K562 (cell line): ENCODE measurements around the gene PLPP4. TPM values are rescaled to one million over a fixed set of nuclear protein-coding genes. Genes with fewer than 3 reads are reported as not detected.

Experiments
- ATAC-seq: fragments of 200-7000 bp; cut with Tn5 transposase; 3 replicates; pipeline ENCODE4 v1.9.1; 2020; ENCODE audit warnings: moderate library complexity
- BruUV-seq: library from RNA; stranded (reverse); fragments of 400-500 nt; replicated peaks from 2 replicates; lab custom pipeline; 2021; lab: Mats Ljungman, UMichigan
- CTCF ChIA-PET: fragments of 300-600 bp; formaldehyde crosslinking; extraction: SDS; loops from one replicate; lab custom pipeline; 2021; ENCODE audit warnings: low intra/inter-chr PET ratio; lab: Yijun Ruan, JAX
- POLR2A ChIA-PET: fragments of 300-600, 350-650 bp; sonication (Branson Sonifier 250); formaldehyde crosslinking; extraction: SDS; loops from one replicate; lab custom pipeline; 2021; ENCODE audit warnings: antibody characterized with exemption, inconsistent platforms; lab: Yijun Ruan, JAX
- DNase-seq, 4 experiments: peaks; one replicate each; pipeline versions ENCODE4 v3.0.0 to v3.0.0-alpha.2; 2011 to 2018; ENCODE audit warnings: low spot score in 3 of 4, mixed read lengths in 3 of 4; ENCODE audit errors: extremely low read depth in 1 of 4
- FAIRE-seq: peaks from 2 replicates; lab custom pipeline; 2011; peaks lifted over from hg19 to GRCh38; lab: Jason Lieb, UNC
- H2AFZ ChIP-seq: 2 replicates; pipeline ENCODE4 v1.6.0; 2011; ENCODE audit warnings: low read depth, low read length, control low read depth, inconsistent platforms
- H3K27ac ChIP-seq: fragments of 200-600 bp; 3 replicates; pipeline ENCODE4 v1.8.0; 2011; ENCODE audit warnings: low read depth, mild to moderate bottlenecking, control low read depth, inconsistent platforms, low read length, moderate library complexity, mixed read lengths; ENCODE audit errors: extremely low read depth
- H3K27me3 ChIP-seq, 2 experiments: fragments of 300-600 bp in 1 of 2; 2 replicates in 1 of 2; 3 replicates in 1 of 2; pipeline versions ENCODE4 v1.6.0 to v1.8.0; 2011; ENCODE audit warnings: inconsistent platforms in 2 of 2, low read length in 2 of 2, mild to moderate bottlenecking in 1 of 2, mixed read lengths in 1 of 2, moderate library complexity in 1 of 2; ENCODE audit not compliant: control insufficient read depth in 2 of 2, insufficient read depth in 2 of 2
- H3K36me3 ChIP-seq: fragments of 300-600 bp; 3 replicates; pipeline ENCODE4 v1.8.0; 2011; ENCODE audit warnings: mild to moderate bottlenecking, low read length, inconsistent platforms; ENCODE audit not compliant: control insufficient read depth, insufficient read depth
- H3K4me1 ChIP-seq, 2 experiments: fragments of 200-600 bp in 1 of 2; replicated peaks in 1 of 2; 2 replicates in 1 of 2; 3 replicates in 1 of 2; pipeline versions ENCODE4 v1.5.1 to v1.8.0; 2011; ENCODE audit warnings: inconsistent platforms in 2 of 2, low read length in 2 of 2, mild to moderate bottlenecking in 1 of 2, mixed read lengths in 1 of 2, moderate library complexity in 1 of 2; ENCODE audit not compliant: control insufficient read depth in 2 of 2, insufficient read depth in 2 of 2
- H3K4me2 ChIP-seq: 2 replicates; pipeline ENCODE4 v1.6.1; 2011; ENCODE audit warnings: low read length, control low read depth, inconsistent platforms, mixed read lengths; ENCODE audit not compliant: insufficient read depth
- H3K4me3 ChIP-seq: fragments of 200-600 bp; sonication (generic), shearing (Covaris generic); 2 replicates; pipeline ENCODE4 v1.5.1; 2016; ENCODE audit warnings: control low read depth, inconsistent platforms
- H3K79me2 ChIP-seq: fragments of 200-600 bp; 3 replicates; pipeline ENCODE4 v1.8.0; 2011; ENCODE audit warnings: low read length, inconsistent platforms; ENCODE audit not compliant: control insufficient read depth, insufficient read depth
- H3K9ac ChIP-seq, 2 experiments: 2 replicates each; pipeline versions ENCODE4 v1.6.0 to v1.6.1; 2011; ENCODE audit warnings: low read depth in 2 of 2, low read length in 2 of 2, control low read depth in 1 of 2, inconsistent platforms in 1 of 2, mild to moderate bottlenecking in 1 of 2, mixed read lengths in 1 of 2; ENCODE audit not compliant: insufficient read depth in 1 of 2
- H3K9me1 ChIP-seq: one replicate; pipeline ENCODE4 v1.6.0; 2011; ENCODE audit warnings: inconsistent platforms, mild to moderate bottlenecking, low read length, moderate library complexity; ENCODE audit not compliant: control insufficient read depth, insufficient read depth
- H3K9me3 ChIP-seq: replicated peaks from 2 replicates; pipeline ENCODE4 v1.5.1; 2011; ENCODE audit warnings: low read depth, low read length, inconsistent platforms; ENCODE audit not compliant: control insufficient read depth, insufficient read depth
- H4K20me1 ChIP-seq: replicated peaks from 2 replicates; pipeline ENCODE4 v1.6.1; 2011; ENCODE audit warnings: low read length, inconsistent platforms, mixed read lengths; ENCODE audit not compliant: control insufficient read depth, insufficient read depth
- CHD1 ChIP-seq: fragments of 200-600 bp; sonication (generic); IDR thresholded peaks from one replicate; pipeline ENCODE4 v1.6.1; 2012; ENCODE audit warnings: mild to moderate bottlenecking, moderate library complexity, low read length, inconsistent platforms
- DACH1 ChIP-seq: fragments of 450-650 bp; IDR thresholded peaks from 2 replicates; pipeline ENCODE4 v1.6.1; 2018; ENCODE audit not compliant: partially characterized antibody
- HNRNPUL1 ChIP-seq: fragments of 200-400 bp; formaldehyde crosslinking; IDR thresholded peaks from 2 replicates; pipeline ENCODE4 v1.6.1; 2017; ENCODE audit warnings: low read length
- NFE2L1 ChIP-seq: fragments of 450-650 bp; IDR thresholded peaks from 2 replicates; pipeline ENCODE4 v1.6.1; 2016; ENCODE audit warnings: missing genetic modification characterization, low read depth, mild to moderate bottlenecking, missing compliant biosample characterization, moderate library complexity, borderline replicate concordance
- PHB ChIP-seq: fragments of 250-450 bp; sonication (Bioruptor Pico); IDR thresholded peaks from 2 replicates; pipeline ENCODE4 v1.5.0; 2021
- POLR2G ChIP-seq: fragments of 200-400 bp; formaldehyde crosslinking; IDR thresholded peaks from 2 replicates; pipeline ENCODE4 v1.6.1; 2017; ENCODE audit warnings: low read depth, mild to moderate bottlenecking, antibody characterized with exemption, low read length, moderate library complexity
- PTRF ChIP-seq: fragments of 450-650 bp; IDR thresholded peaks from 2 replicates; pipeline ENCODE4 v1.6.1; 2016; ENCODE audit warnings: mild to moderate bottlenecking, missing genetic modification characterization, missing compliant biosample characterization
- SMARCA4 ChIP-seq: fragments of 450-650 bp; IDR thresholded peaks from 2 replicates; pipeline ENCODE4 v1.6.1; 2016
- TCF7 ChIP-seq: sonication (generic); IDR thresholded peaks from 2 replicates; pipeline ENCODE4 v1.6.1; 2016; ENCODE audit warnings: antibody characterized with exemption, borderline replicate concordance
- YY1 ChIP-seq, 3 experiments: IDR thresholded peaks; 2 replicates each; pipeline ENCODE4 v1.6.1; 2011; ENCODE audit warnings: low read length in 2 of 3, mild to moderate bottlenecking in 2 of 3, moderate library complexity in 2 of 3, borderline replicate concordance in 1 of 3, control low read depth in 1 of 3, low read depth in 1 of 3; ENCODE audit not compliant: insufficient read depth in 3 of 3, insufficient replicate concordance in 2 of 3, control insufficient read depth in 1 of 3, insufficient read length in 1 of 3; ENCODE audit errors: extremely low read depth in 1 of 3
- ZEB2 ChIP-seq: fragments of 450-650 bp; IDR thresholded peaks from 2 replicates; pipeline ENCODE4 v1.6.1; 2016
- ZNF217 ChIP-seq: sonication (generic); formaldehyde crosslinking; IDR thresholded peaks from 2 replicates; pipeline ENCODE4 v1.8.0; 2022; ENCODE audit warnings: mild to moderate bottlenecking, missing genetic modification reagents
- ZNF644 ChIP-seq: fragments of 200-800 bp; sonication (Bioruptor generic); IDR thresholded peaks from 2 replicates; pipeline ENCODE4 v1.6.1; 2016; ENCODE audit warnings: low read depth, missing genetic modification characterization, missing compliant biosample characterization
- WGBS: fragments of 100-300 bp; shearing (Covaris generic); methylation state at CpG from one replicate; pipeline ENCODE4 v1.1.6; 2016; ENCODE audit warnings: low coverage, mixed read lengths; ENCODE audit not compliant: insufficient coverage; ENCODE audit errors: missing lambda C conversion rate; 5-methylcytosine and 5-hydroxymethylcytosine counted together
- in situ Hi-C: fragments of 300-500 bp; cut with MboI; formaldehyde crosslinking; loops from 4 replicates; pipeline ENCODE4 v1.15.0; 2018; ENCODE audit warnings: inconsistent platforms, mixed read lengths
- intact Hi-C: fragments of 100-400 bp; cut with micrococcal nuclease; formaldehyde crosslinking; loops from 2 replicates; pipeline ENCODE4 v1.14.2; 2022
- polyA plus RNA-seq, 8 experiments: library from polyadenylated mRNA; depleted of rRNA in 4 of 8; stranded (reverse) in 5 of 8; unstranded in 3 of 8; fragments of >200 nt; fragmentation: Nextera tagmentation in 2 of 8; fragmentation: Illumina TruSeq in 1 of 8; extraction: Ambion mirVana in 2 of 8; extraction: Trizol in 1 of 8; gene quantifications; 2 replicates each; pipeline versions ENCODE4 v1.2.1 to v1.2.3, GENCODE V29; 2011 to 2014; ENCODE audit warnings: inconsistent platforms in 1 of 8, missing spikeins in 1 of 8
- total RNA-seq, 7 experiments: library from RNA; depleted of rRNA in 6 of 7; stranded (reverse); fragments of >200 nt in 6 of 7; fragmentation: Illumina TruSeq in 2 of 7; extraction: Trizol in 2 of 7; gene quantifications; 2 replicates each; pipeline versions ENCODE4 v1.2.1 to v1.2.3, GENCODE V29; 2011 to 2021; ENCODE audit warnings: low replicate concordance in 1 of 7
- TF ChIP-seq, protein P1 (sequence below): fragments of 450-650 bp; formaldehyde crosslinking; IDR thresholded peaks from 2 replicates; pipeline ENCODE4 v1.4.0; 2022; ENCODE audit warnings: mild to moderate bottlenecking, moderate library complexity
- TF ChIP-seq, protein P2 (sequence below), 2 experiments: fragments of 200-800 bp in 1 of 2; sonication (Bioruptor generic) in 1 of 2; sonication (generic) in 1 of 2; formaldehyde crosslinking in 1 of 2; IDR thresholded peaks in 1 of 2; conservative IDR thresholded peaks in 1 of 2; 2 replicates each; pipeline versions ENCODE4 v1.5.0 to v1.6.1; 2016 to 2020; ENCODE audit warnings: missing compliant biosample characterization in 1 of 2, missing genetic modification characterization in 1 of 2, missing genetic modification reagents in 1 of 2

The PLPP4 gene
- total and polyA plus RNA-seq, 9 of the 15 experiments (the other 6 are each of a cell fraction or from before 2014, with no cell fraction given) = 0.08 TPM; not detected in 8

- no peak overlapping the region for H3K9ac ChIP-seq
- H4K20me1 ChIP-seq = no peaks in the 10 kb centered on the region; the same call in 1 of the 2 replicates
- no TSS peak for BruUV-seq
- no peak overlapping the region for H3K27ac ChIP-seq
- no peaks in the 10 kb centered on the region for H3K36me3 ChIP-seq
- no peaks in the 10 kb centered on the region for H3K79me2 ChIP-seq
- in situ Hi-C loops = no loop called here
- POLR2A ChIA-PET = no interaction called here
- no peak for DNase-seq
- FAIRE-seq = no peak
- peaks cover 0 to 4% of the 10 kb centered on the region in 2 experiments; a peak in 2 of 5 replicates for H3K4me1 ChIP-seq
- intact Hi-C loops = no loop called here
- H3K4me3 ChIP-seq = no peak overlapping the region
- no peaks in the 10 kb centered on the region for H3K9me3 ChIP-seq
- H3K4me2 ChIP-seq = no peak overlapping the region
- H3K27me3 ChIP-seq = peaks cover 0 to 6% of the 10 kb centered on the region in 2 experiments; a peak in 1 of 5 replicates
- CTCF ChIA-PET = no interaction called here
- no peak for ATAC-seq
- TF ChIP-seq POLR2G = no peak
- no peak for TF ChIP-seq TCF7
- TF ChIP-seq PTRF = no peak
- no peak for TF ChIP-seq NFE2L1 (tag)
- TF ChIP-seq, protein P1, sequence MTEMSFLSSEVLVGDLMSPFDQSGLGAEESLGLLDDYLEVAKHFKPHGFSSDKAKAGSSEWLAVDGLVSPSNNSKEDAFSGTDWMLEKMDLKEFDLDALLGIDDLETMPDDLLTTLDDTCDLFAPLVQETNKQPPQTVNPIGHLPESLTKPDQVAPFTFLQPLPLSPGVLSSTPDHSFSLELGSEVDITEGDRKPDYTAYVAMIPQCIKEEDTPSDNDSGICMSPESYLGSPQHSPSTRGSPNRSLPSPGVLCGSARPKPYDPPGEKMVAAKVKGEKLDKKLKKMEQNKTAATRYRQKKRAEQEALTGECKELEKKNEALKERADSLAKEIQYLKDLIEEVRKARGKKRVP (CRISPR knock-in tag) = no peak
- no peak for TF ChIP-seq HNRNPUL1
- TF ChIP-seq DACH1 = no peak
- TF ChIP-seq SMARCA4 = no peak
- TF ChIP-seq, protein P2, sequence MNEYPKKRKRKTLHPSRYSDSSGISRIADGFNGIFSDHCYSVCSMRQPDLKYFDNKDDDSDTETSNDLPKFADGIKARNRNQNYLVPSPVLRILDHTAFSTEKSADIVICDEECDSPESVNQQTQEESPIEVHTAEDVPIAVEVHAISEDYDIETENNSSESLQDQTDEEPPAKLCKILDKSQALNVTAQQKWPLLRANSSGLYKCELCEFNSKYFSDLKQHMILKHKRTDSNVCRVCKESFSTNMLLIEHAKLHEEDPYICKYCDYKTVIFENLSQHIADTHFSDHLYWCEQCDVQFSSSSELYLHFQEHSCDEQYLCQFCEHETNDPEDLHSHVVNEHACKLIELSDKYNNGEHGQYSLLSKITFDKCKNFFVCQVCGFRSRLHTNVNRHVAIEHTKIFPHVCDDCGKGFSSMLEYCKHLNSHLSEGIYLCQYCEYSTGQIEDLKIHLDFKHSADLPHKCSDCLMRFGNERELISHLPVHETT (CRISPR knock-in tag; conservative IDR thresholded peaks at IDR 0.05 in 1 of 2, IDR thresholded peaks at IDR 0.05 in 1 of 2) = no peak
- TF ChIP-seq PHB (CRISPR knock-in tag) = no peak
- no peak for TF ChIP-seq ZNF644
- no peak for TF ChIP-seq CHD1
- TF ChIP-seq ZNF217 (CRISPR knock-in tag) = no peak
- no peak for TF ChIP-seq ZEB2
- no peak for TF ChIP-seq YY1 (IDR thresholded peaks at IDR 0.05; ENCODE audit: borderline replicate concordance in 1 of 3, control insufficient read depth in 1 of 3, extremely low read depth in 1 of 3, insufficient read depth in 3 of 3, insufficient read length in 1 of 3, insufficient replicate concordance in 2 of 3, low read depth in 1 of 3, low read length in 2 of 3)
- no peak overlapping the region for H2AFZ ChIP-seq
- WGBS = 0% methylated on average over 7 of the region's 8 CpGs
- no peaks in the 10 kb centered on the region for H3K9me1 ChIP-seq
These were observed 5.1 kb downstream of the PLPP4 start for GRCh38 chr10:120462018-120462682.
